OCI-LY1 (cell line): Measurements from ENCODE around the gene FYTTD1.

Experiments used
- H2AFZ ChIP-seq: fragments of 200-600 bp; sonication (generic), shearing (Covaris generic); 2 replicates; pipeline ENCODE4 v1.6.0; 2014; ENCODE audit warnings: antibody characterized with exemption, mild to moderate bottlenecking, low read length
- H3F3A ChIP-seq: fragments of 200-600 bp; sonication (generic), shearing (Covaris generic); 2 replicates; pipeline ENCODE4 v1.6.0; 2014; ENCODE audit warnings: mild to moderate bottlenecking, antibody characterized with exemption, low read length, moderate library complexity; ENCODE audit not compliant: insufficient read depth
- H3K27ac ChIP-seq: fragments of 200-600 bp; sonication (generic); 2 replicates; pipeline ENCODE4 v1.5.1; 2014; ENCODE audit warnings: low read length, mixed run types, mild to moderate bottlenecking, low read depth; ENCODE audit not compliant: poor library complexity, severe bottlenecking
- H3K27me3 ChIP-seq: fragments of 200-600 bp; sonication (generic); 2 replicates; pipeline ENCODE4 v1.6.0; 2014; ENCODE audit warnings: antibody characterized with exemption, mild to moderate bottlenecking, low read length, moderate library complexity; ENCODE audit not compliant: insufficient read depth
- H3K36me3 ChIP-seq: fragments of 200-600 bp; sonication (generic); 2 replicates; pipeline ENCODE4 v1.6.1; 2014; ENCODE audit warnings: mild to moderate bottlenecking, antibody characterized with exemption, low read length, moderate library complexity, mixed read lengths; ENCODE audit not compliant: insufficient read depth
- H3K4me1 ChIP-seq: fragments of 200-600 bp; sonication (generic); 2 replicates; pipeline ENCODE4 v1.5.1; 2014; ENCODE audit warnings: mild to moderate bottlenecking, low read length, moderate library complexity; ENCODE audit not compliant: insufficient read depth, severe bottlenecking
- H3K4me2 ChIP-seq: fragments of 200-600 bp; sonication (generic), shearing (Covaris generic); 2 replicates; pipeline ENCODE4 v1.6.1; 2014; ENCODE audit warnings: low read length
- H3K4me3 ChIP-seq: fragments of 200-600 bp; sonication (generic); 2 replicates; pipeline ENCODE4 v1.5.1; 2014; ENCODE audit warnings: low read length, low read depth, mild to moderate bottlenecking, mixed read lengths; ENCODE audit not compliant: poor library complexity, severe bottlenecking
- H3K79me2 ChIP-seq: fragments of 200-600 bp; shearing (Covaris generic); 2 replicates; pipeline ENCODE4 v1.6.1; 2016; ENCODE audit warnings: mixed run types, low read length, mixed read lengths; ENCODE audit not compliant: insufficient read depth
- H3K9ac ChIP-seq: fragments of 200-600 bp; sonication (generic), shearing (Covaris generic); 2 replicates; pipeline ENCODE4 v1.6.1; 2014; ENCODE audit warnings: mild to moderate bottlenecking, low read length, mixed read lengths
- H3K9me2 ChIP-seq: fragments of 200-600 bp; sonication (generic), shearing (Covaris generic); 2 replicates; pipeline ENCODE4 v1.6.1; 2014; ENCODE audit warnings: low read depth, mild to moderate bottlenecking, low read length, mixed read lengths
- H3K9me3 ChIP-seq: fragments of 200-600 bp; shearing (Covaris generic); 2 replicates; pipeline ENCODE4 v1.6.1; 2014; ENCODE audit warnings: low read length, mixed read lengths
- H4K20me1 ChIP-seq: fragments of 200-600 bp; sonication (generic), shearing (Covaris generic); 2 replicates; pipeline ENCODE4 v1.6.0; 2016; ENCODE audit warnings: mild to moderate bottlenecking, low read length; ENCODE audit not compliant: insufficient read depth
- CTCF ChIP-seq: fragments of 200-600 bp; sonication (generic), shearing (Covaris generic); IDR thresholded peaks from 2 replicates; pipeline ENCODE4 v1.5.1; 2017; ENCODE audit warnings: mild to moderate bottlenecking, antibody characterized with exemption, low read length, moderate library complexity, mixed read lengths
- EZH2 ChIP-seq: fragments of 200-600 bp; sonication (generic), shearing (Covaris generic); IDR thresholded peaks from 2 replicates; pipeline ENCODE4 v1.8.0; 2017; ENCODE audit warnings: borderline replicate concordance, mixed run types, mild to moderate bottlenecking, antibody characterized with exemption, low read length, moderate library complexity, mixed read lengths

FYTTD1 gene

GRCh38 chr3:197734667-197735318 lies 14.9 kb upstream of the FYTTD1 start:
- Histone ChIP-seq H3K4me2 (peak overlapping the region; percentile 70), H3K27me3 (no peaks in the 10 kb centered on the region), H3K9me2 (no peaks in the 10 kb centered on the region), H3K4me1 (peaks cover 66% of the 10 kb centered on the region), H3K27ac (peak overlapping the region; percentile 97), H3K36me3 (peaks cover 25% of the 10 kb centered on the region; the same call in 1 of the 2 replicates), H3K9ac (peak overlapping the region; percentile 94), H2AFZ (no peak overlapping the region), H3K79me2 (peaks cover 42% of the 10 kb centered on the region), H3K9me3 (no peaks in the 10 kb centered on the region), H4K20me1 (no peaks in the 10 kb centered on the region), H3F3A (peaks cover 12% of the 10 kb centered on the region; the same call in 1 of the 2 replicates), H3K4me3 (peak overlapping the region; percentile 97)
- TF ChIP-seq EZH2 (no peak), CTCF (no peak)

- Histone ChIP-seq H2AFZ (no peak overlapping the region), H3F3A (peaks cover 12% of the 10 kb centered on the region; the same call in 1 of the 2 replicates), H3K36me3 (peaks cover 25% of the 10 kb centered on the region; the same call in 1 of the 2 replicates), H3K79me2 (peaks cover 34% of the 10 kb centered on the region), H4K20me1 (no peaks in the 10 kb centered on the region), H3K4me3 (peak overlapping the region; percentile 97), H3K4me2 (peak overlapping the region; percentile 70), H3K9ac (peak overlapping the region; percentile 94), H3K9me3 (no peaks in the 10 kb centered on the region), H3K9me2 (no peaks in the 10 kb centered on the region), H3K27me3 (no peaks in the 10 kb centered on the region), H3K27ac (peak overlapping the region; percentile 97), H3K4me1 (peaks cover 58% of the 10 kb centered on the region)
- TF ChIP-seq CTCF (no peak), EZH2 (no peak)
These were observed 13.6 kb upstream of the FYTTD1 start for GRCh38 chr3:197736010-197736490.

- Histone ChIP-seq H3K9me2 (no peaks in the 10 kb centered on the region), H3K27ac (peak within 1 kb of the TSS; percentile 97), H3K9me3 (no peaks in the 10 kb centered on the region), H3K36me3 (peaks cover 25% of the 10 kb centered on the region; the same call in 1 of the 2 replicates), H3K4me3 (peak within 1 kb of the TSS; percentile 97), H4K20me1 (no peaks in the 10 kb centered on the region), H3K4me2 (peak within 1 kb of the TSS; percentile 97), H2AFZ (peak within 1 kb of the TSS; percentile 51), H3K79me2 (peaks cover 32% of the 10 kb centered on the region), H3K9ac (peak within 1 kb of the TSS; percentile 94), H3K27me3 (no peaks in the 10 kb centered on the region), H3K4me1 (peaks cover 56% of the 10 kb centered on the region), H3F3A (peaks cover 12% of the 10 kb centered on the region; the same call in 1 of the 2 replicates)
- TF ChIP-seq EZH2 = no peak
These were observed 13.0 kb upstream of the FYTTD1 start, which contains the start of gene RUBCN for GRCh38 chr3:197736491-197737318. Gene RUBCN, minus strand, starts transcription at chr3:197736904. Its CDS starts 185 bp downstream, at chr3:197736719.
